HG03342 (cell line): ENCODE data around the gene FURIN.
"Not testable (repeated sequence)": the region's sequence is repeated elsewhere in the genome, so short reads cannot be mapped to it uniquely, and the experiment has no call there.

ENCODE experiments used
- ATAC-seq: cut with Tn5 transposase; IDR thresholded peaks from one replicate; pipeline ENCODE4 v1.9.1; 2021; ENCODE audit warnings: mild to moderate bottlenecking, moderate library complexity; ENCODE audit not compliant: unreplicated experiment

FURIN gene

DNA sequence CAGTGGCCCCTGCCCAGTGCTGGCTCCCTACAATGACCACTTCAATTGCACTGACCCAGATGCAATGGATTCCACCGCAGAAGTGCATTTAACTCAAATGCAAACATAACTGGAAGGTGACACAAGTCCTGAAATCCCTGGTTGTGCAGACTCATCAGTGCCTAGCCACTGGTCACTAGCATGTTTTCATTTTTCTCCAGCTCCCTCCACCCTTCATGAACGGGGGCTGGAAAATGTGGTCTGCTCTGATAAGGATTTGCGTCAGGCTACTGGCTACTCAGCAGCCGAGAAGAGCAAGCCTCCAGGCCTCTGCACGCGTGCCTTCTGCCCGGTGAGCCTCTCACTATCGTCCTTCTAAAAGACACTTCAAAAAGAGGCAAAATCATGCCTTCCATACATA lies 27.4 kb upstream of the FURIN start:
- ATAC-seq, result no peak

DNA sequence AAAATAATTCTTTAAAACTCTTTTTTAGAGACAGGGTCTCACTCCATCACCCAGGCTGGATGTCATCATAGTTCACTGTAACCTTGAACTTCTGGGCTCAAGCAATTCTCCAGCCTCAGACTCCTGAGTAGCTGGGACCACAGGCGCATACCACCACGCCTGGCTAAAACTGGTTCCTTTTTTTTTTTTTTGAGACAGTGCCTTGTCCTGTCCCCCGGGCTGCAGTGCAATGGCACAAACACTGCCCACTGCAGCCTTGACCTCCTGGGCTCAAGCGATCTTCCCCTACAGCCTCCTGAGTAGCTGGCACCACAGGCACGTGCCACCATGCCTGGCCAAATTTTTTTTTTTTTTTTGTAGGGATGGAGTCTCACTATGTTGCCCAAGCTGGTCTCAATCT lies 23.7 kb upstream of the FURIN start:
- ATAC-seq, result no peak

DNA sequence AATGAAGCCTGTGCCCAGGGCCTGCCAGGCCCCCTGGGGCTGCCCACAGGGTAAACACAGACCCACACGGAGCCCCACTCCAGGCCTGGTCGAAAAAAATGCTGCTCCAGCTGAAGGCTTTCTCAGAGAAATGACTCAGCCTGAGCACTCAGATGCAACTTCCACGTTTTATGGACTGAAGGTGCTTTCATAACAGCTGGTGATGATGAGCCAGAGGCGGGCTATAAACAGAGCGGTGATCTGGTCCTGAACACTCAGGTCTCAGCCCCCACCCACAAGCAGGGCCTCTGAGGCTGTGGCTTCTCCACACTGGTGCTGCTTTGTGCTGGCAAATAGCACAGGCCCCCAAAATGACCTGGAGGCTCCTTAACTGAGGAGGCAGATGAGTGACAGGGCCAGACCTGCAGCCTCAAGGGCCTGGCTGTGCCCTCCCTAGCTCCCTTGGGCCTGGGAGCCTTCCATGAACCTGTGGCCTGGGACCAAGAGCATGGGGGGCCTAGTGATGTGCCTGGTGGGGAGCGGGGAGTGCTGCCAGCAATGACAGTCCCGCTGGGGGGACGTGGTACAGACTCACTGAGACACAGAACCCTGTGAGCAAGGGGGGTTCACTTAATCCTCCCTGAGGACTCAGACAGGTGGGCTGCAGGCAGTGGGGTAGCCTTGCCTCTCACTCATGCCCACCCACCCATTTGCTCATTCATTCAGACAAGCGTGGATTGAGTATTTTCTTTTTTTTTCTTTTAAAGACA lies 23.0 kb upstream of the FURIN start:
- peak; percentile 94 for ATAC-seq

DNA sequence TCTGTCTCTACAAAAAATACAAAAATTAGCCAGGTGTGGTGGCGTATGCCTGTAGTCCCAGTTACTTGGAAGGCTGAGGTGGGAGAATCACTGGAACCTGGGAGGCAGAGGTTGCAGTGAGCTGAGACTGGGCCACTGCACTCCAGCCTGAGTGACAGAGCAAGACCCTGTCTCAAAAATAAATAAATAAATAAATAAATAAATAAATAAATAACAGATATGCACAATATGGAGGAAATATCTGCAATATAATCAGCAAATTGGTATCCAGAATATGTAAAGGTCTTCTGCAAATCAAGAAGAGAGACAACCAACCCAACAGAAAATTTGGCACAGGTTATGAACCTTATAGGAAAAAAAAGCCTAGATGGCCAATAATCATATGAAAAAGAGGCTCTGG lies 19.0 kb upstream of the FURIN start:
- ATAC-seq, result not testable (repeated sequence)

DNA sequence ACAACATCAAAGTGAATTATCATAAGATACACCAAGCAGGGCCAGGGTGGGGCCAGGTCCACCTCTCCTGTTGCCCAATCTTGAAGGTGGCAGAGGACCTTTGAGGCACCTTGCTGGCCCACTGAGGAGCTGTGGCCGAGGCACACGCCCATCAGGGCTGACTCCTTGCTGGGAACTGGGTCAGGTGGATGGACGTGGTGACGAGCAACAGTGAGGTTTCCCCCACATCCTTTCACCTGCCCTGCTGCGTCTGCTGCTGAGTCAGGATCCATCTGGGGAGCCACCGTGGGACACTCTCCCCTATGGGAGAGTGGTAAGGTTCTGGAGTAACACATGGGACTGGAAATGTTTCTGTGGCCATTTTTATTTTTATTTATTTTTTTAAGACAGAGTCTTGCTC lies 17.3 kb upstream of the FURIN start:
- no peak for ATAC-seq

DNA sequence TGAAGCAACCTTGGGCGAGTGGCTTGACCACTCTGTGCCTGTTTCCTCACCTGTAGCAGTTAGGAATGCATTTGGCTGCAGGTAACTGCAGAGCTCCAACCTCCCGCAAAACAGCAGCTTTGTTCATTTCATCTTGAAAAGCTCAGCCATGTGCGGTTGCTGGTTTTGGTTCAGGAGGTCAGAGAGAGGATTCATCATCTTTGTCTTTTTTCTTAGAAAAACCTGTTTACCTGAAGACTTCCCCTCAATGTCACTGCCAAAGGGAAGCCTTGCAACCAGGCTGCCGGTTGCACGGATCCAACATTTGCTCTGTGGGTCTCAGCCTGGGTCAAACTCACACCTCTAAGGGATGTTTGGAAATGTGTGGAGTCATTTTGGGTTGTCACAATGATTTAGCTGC lies 16.4 kb upstream of the FURIN start:
- ATAC-seq, result no peak

DNA sequence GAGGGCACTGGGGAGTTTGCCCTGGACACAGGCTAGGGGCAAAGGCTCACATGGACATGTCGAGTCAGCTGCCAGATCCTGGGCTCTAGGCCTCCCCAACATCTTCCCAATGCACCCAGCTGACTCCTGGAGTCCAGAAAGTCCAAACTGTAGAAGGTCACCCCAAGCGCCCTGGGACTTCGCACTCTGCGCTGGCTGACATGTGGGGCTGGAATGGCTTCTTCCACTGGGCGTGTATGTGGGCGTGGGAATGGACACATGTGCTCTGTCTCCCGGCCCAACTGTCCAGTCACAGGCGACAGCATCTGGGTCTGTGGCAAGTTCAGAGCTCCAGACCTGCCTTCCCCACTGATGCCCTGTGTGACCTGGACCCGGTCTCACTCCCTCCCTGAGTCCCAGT lies 13.2 kb upstream of the FURIN start:
- no peak for ATAC-seq

DNA sequence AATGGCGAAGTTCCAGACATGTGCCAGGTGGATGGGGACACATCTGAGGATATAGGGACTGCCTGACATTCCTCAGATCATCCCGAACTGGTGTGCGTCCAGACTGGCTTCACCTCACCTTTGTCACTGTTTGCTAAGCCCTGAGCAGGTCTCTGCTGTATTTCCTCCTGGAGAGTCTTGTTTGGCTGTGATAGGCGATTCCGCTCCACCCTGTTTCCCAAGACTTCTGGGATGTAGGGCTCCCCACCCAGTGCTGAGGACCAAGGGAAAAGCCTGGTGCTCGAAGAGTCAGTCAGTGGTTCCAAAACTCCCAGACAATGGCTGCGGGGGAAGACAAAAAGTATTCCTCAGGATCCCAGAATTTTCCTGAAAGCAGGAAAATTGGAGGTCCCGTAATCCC lies 11.1 kb upstream of the FURIN start:
- ATAC-seq, result no peak

DNA sequence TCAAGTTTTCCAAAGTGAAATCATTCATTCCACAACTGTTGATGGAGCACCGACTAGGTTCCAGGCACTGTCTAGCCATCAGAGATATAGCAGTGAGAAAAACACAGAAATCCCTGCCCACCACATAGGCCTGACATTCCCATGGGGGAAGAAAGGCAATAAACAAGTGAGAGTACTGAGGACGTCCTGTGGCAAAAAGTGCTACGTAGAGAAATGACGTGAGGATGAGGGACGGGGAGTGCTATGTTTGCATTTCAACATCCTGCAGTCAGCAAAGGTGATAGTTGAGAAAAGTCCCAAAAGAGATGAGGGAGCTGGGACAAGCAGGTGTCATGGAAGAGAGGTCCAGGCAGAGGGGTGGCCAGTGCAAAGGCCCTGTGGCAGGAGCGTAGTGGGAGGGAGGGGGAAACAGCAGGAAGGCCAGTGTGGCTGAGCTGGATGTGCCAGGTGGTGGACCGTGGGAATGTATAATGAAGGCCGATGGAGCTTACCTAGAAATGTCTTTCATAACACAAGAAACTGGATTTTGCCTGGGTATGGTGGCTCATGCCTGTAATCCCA lies 10.4 kb upstream of the FURIN start:
- no peak for ATAC-seq

DNA sequence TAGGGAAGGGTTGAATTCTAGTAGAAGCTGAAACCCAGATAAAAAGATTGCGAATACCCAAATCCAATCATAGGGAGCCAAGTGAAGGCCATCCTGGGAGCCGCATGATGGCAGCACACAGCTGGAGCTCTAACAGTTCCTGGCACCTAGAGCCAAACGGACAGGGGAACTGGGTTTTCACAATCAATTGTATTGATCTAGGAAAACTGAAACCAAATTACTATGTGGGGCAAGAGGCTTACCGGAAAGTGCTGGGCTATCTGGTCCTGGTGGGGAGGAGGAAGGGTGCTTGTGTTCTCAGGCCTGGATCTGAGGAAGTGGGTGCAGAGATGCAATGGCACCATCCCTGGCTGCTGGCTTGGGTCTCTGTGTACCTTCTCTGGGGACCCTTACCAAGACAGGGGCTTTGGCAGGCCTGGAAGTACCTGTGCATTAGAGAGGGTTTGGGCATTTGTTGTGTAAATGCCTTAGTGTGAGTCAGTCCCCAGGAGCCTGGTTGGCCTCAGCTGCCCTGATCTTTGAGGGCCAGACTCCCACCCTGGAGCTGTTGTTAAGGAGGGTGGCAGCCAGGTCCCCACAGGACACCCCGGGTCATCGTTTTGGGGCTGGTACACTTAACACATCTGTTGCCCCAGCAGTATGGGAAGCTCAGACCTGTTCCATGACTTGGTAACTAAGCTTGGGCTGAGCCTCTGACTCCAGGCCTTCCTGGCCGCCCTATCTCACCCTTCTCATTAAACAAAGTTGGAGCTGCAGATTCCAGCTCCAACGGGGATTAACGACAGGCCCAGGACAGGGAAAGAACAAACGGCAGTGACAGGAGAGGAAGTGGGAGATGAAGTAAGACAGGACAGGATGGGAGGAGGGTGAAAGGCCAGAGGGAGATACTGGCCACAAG lies 8.9 kb upstream of the FURIN start:
- no peak for ATAC-seq

DNA sequence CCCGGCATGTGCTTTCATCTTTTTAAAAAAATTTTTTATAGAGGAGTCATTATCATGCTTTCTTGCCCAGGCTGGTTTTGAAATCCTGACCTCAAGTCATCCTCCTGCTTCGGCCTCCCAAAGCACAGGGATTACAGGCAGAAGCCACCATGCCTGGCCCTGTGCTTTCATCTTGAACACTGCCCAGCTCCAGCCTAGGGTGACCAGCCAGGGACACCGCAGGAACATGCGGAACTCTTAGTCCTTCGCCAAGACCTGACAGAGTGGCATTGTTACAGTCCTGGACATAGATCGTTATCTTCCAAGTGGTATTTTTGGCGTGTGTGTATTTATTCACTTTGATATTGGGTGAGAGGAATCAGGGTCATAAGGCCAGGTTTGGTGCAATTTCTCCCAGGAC lies 7.9 kb upstream of the FURIN start:
- ATAC-seq, result no peak

DNA sequence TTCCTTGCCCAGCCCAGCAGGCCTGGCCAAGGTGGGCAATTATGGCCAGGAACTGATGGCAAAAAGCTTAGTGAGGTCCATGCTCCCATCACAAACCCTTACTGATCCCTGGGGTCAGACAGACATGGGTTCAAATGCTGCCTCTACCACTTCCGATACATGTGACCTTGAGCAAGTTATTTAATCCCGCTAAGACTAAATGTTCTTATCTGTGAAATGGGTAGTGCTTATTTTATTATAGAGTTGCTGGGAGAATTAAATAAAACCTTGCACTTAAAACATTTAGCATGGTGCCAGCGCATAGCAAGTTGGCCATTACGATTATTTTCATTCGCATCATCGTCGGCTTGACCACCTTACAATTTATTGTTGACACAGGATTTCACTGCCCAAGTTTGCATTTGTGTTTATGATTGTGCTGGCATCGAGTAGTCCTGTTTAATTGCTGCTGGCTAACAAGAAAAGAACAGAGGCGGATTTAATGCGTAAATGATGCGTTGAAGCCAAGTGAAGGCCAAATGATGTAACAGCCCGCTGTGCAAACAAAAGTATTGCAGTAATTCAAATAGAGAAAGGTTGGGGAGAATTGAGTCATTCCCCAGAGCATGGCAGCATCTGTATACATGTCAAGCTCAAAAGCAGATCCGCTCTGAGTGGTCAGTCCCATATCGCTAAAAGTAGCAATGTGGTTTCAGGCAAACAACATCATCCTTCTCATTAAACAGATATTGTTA lies 7.3 kb upstream of the FURIN start:
- ATAC-seq, result no peak

DNA sequence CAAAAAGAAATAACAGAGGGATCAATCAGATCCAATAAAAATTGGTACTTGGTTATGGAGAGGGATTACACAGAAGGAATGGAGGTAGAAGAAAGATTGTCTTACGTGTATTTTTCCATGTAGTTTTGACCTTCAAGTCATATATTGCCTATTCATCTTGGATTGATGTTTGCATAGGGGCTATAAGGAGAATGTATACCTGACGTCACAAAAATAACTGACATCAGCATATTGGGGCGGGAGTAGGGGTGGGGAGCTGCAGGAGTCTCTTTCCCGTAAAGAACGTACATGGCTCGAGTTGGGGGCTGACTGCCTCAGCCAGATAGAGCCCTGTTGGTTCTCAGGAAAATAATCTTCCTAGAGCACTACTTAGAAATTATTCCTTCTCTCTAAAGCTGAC lies 5.9 kb upstream of the FURIN start:
- ATAC-seq, result no peak

DNA sequence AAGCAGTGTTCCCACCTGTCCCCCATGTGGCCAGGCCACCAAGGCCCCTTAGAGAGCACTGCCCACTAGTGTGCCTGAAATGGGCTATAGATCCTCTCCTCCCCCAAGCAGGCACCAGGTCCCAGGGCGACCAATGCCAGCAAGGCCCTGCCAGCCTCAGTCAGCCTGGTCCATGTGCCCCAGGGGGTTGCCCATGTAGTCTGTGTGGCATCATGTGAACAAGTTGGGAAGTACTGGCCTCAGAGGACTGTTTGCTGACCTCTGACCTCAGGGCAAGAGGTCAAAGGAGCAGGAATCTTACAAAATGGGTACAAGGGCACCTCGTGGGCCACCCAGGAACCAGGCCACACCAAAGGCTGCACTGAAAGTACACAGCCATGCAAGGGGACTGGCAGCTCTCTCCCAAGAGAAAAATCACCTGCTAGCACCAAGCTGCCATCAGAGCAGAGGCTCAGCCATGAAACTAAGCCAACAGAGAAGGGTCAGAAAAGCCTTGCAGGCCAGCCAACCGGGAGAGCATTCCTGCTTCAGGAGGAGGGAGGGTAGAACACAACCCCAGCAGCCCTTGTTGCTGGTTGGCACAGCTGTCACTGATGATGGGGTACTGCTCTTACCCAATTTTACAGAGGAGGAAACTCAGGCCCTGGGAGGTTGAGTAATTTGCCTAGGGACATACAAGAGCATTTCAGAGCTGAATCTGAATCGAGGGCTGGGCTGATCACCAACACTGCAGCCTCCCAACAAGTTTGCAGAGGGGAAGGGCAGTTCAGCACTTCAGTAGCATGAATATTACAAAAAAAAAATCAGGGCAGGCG lies 5.2 kb upstream of the FURIN start:
- no peak for ATAC-seq

DNA sequence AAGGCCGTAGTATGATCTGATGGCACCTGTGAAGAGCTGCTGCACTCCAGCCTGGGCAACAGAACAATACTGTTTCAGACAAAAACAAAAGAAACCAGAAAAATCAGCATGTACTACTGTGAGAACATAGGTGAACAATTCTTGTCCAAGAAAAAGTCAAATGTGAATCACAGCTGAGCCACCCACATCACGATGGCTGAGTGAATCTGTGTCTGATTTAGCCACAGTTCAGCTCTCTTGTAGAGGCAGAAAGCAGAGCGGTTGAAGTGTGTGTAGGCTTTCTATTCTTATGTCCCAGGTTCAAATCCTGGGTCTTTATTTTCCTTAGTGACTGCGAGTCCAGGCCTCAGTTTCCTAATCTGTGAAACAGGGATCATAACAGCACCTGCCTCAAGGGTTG lies 4.4 kb upstream of the FURIN start:
- no peak for ATAC-seq

DNA sequence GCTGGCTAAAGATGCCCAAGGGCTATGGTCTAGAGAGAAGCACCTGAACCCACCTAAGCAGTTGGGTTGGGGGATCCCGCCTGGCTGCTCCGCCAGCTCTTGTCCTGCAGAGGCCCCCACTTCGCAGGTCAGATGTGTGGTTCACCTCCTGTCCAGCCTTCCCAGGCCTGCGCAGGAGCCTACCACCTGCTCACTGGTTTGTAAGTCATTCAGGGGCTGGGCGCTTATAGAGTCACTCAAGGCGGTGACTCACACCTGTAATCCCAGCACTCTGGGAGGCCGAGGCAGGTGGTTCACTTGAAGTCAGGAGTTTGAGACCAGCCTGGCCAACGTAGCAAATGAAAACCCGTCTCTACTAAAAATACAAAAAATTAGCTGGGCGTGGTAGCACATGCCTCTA lies 3.9 kb upstream of the FURIN start:
- ATAC-seq, result no peak

DNA sequence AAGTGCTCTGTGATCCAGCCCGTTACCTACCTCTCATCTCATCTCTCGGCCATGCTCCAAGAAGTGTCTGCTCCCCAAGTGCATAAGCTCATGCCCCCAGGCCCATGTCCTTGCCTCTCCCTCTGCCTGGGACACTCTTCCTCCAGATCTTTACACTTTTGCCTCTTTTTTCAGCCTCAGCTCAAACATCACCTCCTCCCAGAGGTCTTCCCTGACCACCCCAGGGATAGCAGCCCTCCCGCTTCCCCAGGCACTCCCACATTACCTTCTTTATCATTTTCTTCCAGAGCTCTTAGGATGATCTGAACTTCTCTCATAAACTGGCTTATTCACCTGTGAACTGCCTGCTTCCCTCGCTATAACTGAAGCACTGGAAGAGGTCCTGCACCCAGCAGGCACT lies 2.7 kb upstream of the FURIN start:
- ATAC-seq, result no peak

DNA sequence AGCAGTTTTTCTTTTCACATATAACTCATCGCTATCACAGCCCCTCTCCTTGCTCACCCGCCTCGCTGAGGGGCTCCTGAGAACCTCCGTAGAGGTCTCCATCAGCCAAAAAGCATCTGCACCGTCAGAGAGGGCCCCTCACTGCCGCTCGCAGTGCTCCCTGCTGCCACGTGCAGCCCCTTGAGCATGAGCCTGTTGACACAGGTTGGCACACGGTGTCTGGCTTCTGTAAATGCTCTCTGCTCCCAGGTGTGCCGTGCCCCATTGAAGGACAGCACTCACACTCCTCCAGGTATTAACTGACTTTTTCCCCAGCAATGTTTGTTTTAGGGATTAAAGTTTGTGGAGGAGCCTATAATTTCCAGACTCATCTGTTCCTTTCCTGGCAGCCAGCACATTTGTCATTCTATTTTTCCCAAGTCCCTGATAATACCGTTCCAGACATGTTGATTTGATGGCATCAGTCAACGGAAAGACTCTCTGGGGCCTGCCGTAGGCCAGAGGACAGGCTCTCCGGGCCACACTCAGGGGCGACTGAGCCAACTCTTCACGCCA lies 2.1 kb upstream of the FURIN start:
- no peak for ATAC-seq

DNA sequence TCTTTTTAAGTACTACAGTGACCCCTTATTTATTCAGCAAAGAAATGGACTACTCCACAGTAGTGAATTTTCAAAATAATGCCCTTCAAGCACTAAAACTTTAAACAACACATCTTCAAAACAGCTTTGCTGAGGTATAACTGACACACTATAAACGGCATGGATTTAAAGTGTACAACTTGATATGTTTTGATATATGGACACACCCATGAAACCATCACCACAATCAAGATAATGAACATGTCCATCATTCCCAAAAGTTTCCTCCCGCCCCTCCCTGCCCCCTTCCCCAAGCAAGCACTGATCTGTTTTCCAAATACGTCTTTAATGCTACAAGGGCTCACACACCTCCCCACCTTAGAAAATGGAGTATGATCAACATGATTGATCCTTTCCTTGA lies 1.6 kb upstream of the FURIN start:
- ATAC-seq, result no peak

DNA sequence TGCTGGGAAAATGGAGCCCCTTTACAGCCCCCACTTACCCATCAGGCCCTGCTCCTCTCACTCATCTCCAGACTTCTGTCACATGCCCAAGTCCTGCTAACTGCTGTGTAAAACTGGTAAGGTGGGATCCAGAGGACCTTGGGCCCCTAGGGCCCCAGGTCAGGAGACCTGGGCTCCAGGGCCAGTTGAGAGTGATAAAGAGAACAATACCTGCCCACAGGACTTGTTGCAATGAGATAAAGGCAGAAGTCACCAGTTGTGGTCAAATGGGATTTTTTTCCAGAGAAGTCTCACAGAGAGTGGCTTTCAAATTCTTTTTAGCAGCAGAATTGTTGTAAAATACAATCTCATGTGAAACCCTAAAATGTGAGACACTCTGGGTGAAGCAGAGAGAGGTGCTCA lies 753 bp downstream of the FURIN start:
- ATAC-seq, result no peak
